Fibroblast of skin of left biceps (primary cell): ENCODE data around the gene INHBC.
"Not testable (repeated sequence)": the region's sequence is repeated elsewhere in the genome, so short reads cannot be mapped to it uniquely, and the experiment has no call there.

Experiments used
- DNase-seq, 2 experiments: peaks; one replicate each; pipeline ENCODE4 v3.0.0-alpha.2; 2013; ENCODE audit warnings: low read depth in 2 of 2

The INHBC gene

DNA sequence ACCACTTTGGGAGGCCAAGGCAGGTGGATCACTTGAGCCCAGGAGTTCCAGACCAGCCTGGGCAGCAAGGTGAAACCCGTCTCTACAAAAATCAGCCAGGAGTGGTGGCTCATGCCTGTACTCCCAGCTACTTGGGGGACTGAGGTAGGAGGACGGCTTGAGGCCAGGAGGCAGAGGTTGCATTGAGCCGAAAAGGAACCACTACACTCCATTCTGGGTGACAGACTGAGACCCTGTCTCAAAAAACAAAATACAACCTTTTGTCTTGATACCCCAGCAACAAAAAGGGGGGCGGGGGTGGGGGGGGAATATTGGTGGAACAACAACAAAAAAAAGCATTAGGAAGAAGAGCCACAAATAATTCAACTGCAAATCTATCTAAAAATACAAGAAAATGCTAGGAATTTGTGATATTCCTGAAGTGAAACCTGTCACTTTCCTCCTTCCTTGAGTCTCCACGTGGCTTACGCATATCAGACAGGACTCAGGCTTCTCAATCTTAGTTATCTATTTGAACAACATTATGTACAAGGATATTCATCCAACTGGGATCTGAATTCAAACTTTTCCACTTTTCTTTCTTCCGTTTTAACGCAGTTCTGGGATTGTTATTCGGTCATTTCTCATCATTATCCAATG, 5.0 kb upstream of the INHBC start:
- no peak for DNase-seq

DNA sequence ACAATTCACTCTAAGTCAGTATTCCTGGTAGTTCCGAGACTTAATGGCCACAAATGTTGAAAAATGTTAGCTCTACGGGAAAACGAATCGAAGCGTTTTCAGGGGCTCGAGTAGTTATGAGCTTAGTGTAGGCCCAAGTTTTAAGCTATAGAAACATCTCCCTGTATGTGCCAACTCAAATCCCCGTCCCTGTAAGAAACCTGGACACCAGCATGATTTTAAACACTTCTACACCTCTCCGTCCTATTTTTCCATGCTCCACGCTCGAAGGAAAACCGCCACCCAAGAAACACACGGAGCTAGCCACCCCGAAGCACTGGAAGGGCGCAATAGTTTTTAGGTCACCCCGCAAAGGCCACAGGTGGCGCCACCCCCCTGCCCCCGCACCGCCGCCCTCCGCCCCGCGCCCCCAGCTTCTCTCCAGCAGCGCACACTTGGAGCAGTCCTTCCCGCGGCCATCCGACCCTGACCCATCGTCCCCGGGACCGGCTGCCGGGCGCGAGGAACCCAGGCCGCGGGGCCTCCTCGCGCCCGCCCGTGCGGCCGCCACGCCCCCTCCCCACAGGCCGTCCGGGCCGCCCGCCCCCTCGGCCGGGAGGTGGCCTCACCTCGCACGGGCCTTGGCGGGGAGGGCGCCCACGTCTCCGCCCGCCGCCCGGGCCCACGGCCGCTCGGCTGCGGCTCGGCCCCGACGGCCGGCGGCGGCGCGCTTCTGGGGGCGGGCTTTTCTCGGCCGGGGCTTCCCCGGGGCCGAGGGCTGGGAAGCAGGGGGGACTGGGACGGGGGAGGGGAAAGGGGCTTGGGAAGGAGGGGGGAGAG, 4.3 kb upstream of the INHBC start:
- no peak for DNase-seq

DNA sequence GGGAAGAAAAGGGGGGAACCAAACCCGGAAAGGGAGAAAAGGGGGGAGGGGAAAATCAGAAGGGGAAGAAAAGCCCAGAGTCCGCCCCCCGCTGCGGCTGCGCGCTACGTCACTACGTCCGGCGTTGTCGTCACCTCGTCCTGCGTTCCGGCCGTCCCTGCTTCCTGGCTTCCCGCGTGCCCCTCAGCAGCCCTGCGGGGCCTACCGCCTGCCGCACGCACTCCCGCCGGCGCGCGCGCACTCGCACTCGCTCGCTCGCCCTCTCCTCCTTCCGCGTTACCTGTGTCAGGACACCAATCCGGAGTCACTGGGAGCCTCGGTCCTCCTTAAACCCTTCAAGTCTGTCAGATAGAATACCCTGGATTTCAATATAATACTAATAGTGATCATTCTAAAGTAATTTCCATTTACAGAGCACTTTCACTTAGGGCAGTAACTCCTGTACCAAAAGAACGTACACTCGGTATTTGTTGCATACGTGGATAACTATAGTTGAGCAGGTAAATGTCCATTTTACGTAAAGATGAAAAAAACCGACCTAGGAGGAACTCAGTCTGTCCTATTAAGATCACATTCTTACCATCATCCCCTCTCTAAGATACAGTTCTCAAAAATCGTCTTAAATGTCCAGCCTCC, 3.5 kb upstream of the INHBC start, which contains the start of gene R3HDM2:
Gene R3HDM2 (minus strand): TSS at position 113 of the 636 bp plus-strand sequence. CDS start 120,615 bp downstream, outside the sequence.
- DNase-seq: peak; percentile 83

DNA sequence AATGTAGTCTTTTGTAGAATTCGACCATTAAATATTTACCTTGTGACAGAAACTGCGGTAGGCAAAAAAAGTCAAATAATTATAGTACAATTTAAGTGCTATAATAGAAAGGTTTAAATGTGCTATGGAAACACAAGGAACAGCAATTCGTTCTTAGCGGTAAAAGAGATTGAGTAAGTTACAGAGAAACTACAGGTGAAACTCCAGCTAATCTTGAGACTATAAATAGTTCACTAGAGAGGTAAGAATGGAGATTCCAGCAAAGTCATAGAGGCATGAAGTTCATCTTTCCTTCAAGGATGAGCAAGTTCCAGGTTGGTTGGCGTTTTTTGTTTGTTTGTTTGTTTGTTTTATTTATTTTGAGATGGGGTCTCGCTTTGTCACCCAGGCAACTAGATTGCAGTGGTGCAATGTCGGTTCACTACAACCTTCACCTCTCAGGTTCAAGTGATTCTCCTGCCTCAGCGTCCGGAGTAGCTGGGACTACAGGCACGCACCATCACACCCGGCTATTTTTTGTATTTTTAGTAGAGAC, 2.9 kb upstream of the INHBC start:
- DNase-seq: no peak

DNA sequence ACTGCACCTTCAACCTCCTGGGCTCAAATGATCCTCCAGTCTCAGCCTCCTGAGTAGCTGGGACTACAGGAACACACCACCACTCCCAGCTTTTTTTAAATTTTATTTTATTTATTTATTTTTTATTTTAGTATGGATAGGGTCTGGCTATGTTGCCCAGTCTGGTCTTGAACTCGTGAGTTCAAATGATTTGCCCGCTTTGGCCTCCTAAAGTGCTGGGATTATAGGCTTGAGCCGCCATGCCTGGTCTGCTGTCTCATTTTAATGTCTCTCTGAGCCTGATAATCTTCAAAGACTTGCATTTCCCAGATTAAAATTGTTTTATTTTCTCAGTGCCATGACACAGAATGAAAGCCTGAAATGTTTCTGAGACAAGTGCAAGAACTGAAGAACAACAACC, 1.2 kb upstream of the INHBC start:
- DNase-seq: no peak

DNA sequence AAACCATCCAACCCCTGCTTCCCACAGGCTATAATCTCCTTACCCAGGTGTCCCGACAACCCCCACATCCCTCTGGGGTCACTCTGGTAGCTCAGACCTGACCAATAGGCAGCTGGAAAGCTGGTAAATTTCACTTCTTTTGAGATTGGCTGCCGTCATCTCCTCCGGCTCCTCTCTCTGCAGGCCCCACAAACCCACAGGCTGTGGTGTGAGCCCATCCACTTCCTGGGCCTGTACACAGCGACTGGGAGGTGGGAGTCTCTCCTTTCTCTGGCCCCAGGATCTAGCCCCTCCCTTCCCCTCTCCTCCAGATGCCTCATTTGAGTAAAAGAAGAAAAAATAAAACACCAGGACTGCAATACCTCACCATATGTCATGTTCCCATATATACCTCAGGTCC, 709 bp downstream of the INHBC start:
- DNase-seq: no peak

DNA sequence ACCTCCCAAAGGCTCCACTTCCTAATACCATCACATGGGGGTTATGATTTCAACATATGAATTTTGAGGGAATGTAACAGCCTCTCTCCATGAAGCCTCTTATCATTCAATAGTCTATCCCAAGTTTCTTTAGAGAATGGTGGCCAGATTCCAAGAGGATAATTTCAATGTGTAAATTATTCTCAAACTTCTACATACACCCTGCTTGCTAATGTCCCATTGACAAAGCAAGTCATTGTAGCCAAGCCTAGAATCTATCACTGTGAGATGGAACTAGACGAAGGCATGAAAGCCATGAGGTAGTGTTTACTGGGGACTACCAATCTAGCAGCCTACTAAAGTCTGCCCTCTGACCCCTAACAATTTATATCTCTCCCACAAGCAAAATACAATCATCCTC, 3.8 kb downstream of the INHBC start:
- no peak for DNase-seq

DNA sequence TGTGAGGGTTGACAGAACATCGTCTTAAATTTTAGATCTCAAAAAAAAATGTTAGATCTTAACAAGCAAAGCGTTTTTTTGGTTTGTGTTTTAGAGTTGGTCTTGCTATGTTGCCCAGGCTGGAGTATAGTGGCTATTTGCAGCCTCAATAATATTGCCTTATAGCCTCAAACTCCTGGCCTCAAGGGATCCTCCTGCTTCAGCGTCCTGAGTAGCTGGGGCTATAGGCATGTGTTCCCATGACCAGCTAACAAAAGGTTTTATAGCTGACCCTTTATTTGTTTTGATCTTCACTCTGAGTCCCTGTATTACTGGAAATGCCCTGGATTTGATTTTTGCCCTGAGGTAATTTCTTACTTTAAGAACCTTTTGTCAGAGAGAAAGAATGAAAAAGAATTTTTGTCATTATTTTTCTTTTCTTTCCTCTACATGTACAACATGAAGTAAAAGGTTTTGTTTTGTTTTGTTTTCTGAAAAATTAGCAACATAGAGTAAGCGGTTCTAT, 5.2 kb downstream of the INHBC start:
- no peak for DNase-seq

DNA sequence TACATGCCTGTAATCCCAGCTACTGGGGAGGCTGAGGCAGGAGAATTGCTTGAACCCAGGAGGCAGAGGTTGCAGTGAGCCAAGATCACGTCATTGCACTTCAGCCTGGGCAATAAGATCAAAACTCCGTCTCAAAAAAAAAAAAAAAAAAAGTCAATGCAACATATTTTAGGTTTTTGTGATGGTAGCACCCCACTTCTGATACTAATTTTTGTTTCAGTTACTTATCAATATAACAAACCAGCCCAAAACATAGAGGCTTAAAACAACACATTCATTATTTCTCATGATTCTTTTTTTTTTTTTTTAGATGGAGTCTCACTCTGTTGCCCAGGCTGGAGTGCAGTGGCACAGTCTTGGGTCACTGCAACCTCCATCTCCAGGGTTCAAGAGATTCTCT, 6.8 kb downstream of the INHBC start:
- not testable (repeated sequence) for DNase-seq

DNA sequence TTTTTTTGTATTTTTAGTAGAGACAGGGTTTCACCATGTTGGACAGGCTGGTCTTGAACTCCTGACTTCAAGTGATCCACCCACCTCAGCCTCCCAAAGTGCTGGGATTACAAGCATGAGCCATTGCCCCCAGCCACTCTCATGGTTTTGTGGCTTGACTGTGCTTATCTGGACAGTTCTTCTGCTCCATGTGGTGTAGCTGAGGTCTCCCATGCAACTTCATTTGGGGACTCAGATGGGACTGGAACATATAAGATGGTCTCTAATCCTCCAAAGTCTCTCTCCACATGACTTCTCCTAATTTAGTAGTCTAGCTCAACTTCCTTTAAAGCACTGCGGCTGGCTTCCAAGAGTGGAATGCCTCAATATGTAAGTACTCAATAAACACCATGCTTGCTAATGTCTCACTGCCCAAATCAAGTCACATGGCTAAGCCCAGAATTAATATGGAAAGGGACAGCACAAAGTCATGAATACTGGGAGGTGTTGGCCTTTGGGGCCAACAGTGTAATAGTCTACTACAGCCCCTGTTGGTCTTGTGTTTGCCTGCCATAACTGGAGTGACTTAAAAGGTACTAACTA, 7.4 kb downstream of the INHBC start:
- DNase-seq: no peak

DNA sequence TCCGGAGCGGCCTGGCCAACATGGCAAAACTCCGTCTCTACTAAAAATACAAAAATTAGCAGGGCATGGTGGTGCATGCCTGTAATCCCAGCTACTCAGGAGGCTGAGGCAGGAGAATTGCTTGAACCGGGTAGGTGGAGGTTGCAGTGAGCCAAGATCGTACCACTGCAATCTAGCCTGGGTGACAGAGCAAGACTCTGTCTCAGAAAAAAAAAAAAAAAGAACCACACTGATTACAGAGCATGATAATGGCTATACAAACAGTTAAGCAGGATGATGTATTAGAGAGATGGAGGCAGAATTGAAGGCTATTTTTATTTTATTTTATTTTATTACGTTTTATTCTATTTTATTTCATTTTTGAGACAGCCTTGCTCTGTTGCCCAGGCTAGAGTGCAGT, 9.8 kb downstream of the INHBC start:
- not testable (repeated sequence) for DNase-seq

DNA sequence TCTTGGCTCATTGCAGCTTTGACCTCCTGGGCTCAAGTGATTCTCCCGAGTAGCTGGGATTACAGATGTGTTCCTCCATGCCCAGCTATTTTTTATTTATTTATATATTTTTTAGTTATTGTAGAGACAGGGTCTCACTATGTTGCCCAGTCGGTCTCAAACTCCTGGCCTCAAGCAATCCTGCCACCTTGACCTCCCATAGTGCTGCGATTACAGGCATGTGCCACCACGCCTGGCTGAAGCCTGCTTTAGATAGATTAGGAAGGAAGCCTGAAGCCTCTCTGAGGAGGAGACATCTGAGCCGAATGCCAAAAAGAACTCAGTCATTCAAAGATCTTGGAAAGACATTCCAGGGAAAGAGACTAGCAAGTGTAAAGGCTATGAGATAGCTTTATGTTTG, 10.2 kb downstream of the INHBC start:
- DNase-seq: no peak

DNA sequence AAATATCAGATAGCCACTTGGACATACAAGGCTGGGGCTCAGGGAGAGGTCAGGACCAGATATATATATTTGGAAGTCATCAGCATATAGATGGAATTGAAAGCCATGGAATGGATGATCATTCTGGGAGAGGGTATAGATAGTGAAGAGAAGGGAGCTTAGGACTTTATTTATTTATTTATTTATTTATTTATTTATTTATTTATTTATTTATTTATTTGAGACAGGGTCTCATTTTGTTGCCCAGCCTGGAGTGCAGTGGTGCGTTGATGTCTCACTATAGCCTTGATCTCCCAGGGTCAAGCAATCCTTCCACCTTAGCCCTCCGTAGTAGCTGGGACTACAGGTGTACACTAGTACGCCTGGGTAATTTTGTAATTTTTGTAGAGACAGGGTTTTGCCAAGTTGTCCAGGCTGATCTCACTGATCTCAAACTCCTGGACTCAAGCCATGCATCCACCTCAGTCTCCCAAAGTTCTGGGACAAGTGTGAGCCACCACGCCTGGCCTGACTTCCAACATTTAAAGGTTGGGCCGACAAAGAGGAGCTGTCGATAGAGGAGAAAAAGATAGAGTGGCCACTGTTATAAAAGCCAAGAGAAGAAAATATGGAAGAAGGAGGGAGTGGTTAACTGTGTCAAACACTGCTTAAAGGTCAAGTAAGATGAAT, 11.8 kb downstream of the INHBC start:
- DNase-seq: no peak

DNA sequence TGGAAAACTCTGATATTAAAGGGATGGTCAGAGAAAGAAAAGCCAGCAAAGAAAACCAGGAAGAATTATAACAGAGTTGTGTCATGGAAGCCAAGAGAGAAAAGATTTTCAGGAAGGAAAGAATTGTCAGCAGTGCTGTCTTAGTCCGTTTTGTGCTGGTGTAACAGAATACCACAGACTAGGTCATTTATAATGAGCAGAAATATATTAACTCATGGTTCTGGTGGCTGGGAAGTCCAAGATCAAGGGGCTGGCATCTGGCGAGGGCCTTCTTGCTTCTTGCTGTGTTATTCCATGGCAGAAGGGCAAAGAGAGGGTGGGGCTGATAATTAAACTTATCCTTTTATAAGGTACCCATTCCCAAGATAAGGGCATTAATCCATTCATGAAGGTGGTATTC, 14.1 kb downstream of the INHBC start:
- no peak for DNase-seq

DNA sequence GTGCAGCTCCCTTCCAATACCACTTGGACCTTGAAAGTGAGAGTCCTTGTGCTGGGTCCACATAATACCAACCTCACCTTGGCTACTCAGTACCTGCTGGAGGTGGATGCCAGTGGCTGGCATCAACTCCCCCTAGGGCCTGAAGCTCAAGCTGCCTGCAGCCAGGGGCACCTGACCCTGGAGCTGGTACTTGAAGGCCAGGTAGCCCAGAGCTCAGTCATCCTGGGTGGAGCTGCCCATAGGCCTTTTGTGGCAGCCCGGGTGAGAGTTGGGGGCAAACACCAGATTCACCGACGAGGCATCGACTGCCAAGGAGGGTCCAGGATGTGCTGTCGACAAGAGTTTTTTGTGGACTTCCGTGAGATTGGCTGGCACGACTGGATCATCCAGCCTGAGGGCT, 14.8 kb downstream of the INHBC start:
- DNase-seq: no peak

DNA sequence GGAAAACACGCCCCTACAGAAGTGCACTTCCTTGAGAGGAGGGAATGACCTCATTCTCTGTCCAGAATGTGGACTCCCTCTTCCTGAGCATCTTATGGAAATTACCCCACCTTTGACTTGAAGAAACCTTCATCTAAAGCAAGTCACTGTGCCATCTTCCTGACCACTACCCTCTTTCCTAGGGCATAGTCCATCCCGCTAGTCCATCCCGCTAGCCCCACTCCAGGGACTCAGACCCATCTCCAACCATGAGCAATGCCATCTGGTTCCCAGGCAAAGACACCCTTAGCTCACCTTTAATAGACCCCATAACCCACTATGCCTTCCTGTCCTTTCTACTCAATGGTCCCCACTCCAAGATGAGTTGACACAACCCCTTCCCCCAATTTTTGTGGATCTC, 15.5 kb downstream of the INHBC start:
- no peak for DNase-seq

DNA sequence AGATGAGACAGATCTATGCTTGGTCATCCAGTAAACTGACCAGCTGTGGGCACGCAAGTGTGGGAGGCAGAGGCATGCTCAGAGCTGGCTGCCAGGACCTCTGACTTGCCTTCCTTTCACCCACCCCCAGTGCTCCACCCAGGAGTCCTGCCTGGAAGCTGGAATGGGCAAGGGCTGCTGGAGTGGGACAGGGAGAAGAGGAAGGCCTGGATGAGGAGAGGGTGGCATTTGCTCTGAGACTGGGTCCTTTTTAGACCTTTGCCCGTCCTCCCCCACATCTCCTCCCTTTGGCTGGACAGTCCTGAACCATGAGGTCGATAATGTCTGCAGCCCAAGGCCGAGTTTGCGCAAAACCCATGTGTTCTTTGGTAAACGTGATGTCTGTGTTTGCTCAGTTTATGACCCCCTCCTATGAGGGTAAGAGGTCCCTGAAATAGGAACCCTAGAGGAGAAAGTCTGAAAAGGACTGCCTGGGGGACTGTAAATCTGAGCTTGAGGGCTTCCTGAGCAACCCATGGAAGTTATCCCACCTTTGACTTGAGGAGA, 16.7 kb downstream of the INHBC start:
- DNase-seq: no peak

DNA sequence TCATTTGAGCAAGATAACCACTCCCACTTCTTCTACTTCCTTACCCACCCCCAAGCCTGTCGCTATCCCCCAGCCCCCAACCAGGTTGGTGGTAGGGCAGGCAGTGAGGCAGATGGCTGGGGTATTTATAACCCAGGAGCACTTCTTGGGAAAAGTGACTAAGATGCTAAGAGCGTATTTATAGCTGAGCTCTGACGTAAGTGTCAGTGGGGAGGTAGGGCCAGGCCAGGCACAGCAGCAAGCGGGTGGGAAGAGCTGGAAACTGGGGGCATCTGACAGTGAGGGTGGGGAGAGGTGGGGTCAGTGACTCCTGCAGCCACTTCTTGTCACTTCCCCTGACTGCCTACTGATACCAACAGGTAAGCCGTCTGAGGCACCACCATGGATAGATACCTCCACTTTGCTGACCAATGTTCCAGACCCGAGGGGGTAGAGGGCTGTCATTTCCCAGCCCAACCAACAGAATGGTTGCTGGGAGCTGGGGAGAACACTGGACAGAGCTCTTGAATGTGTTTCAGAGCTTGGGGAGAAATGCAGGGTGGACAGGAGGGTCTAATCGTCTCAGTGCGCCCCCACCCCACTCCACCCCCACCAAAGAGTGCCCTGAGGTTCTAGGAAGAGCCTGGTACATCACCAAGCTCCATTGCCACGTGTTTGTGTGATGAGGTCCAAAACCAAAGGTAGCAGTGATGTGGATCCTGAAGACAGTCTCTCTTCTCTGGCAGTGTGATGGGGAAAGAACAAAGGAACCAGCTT, 17.8 kb downstream of the INHBC start:
- peak; percentile 77 for DNase-seq

DNA sequence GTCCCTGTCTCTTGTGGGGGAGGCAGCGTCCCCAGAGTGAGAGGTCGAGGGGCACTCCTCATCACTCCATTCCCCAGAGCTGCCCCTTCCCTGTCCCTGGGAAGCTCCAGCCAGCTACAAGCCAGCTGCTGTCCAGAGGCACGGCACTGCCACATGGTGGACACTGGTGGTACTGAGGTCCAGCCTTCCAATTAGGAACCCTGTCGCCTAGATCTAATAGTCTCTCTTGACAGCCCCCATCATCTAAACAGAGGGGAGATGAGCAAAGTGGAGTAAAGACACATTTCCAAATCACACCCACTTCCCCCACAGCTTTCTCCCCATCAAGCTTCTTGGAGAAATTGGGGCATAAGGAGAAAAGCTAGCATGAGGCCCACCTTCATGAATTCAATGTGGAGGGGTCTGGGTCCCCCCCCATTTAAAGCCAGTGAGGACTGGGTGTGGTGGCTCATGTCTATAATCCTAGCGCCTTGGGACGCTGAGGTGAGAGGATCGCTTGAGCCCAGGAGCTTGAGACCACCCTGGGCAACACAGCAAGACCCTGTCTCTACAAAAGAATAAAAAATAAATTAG, 18.4 kb downstream of the INHBC start:
- peak; percentile 33 to 53 for DNase-seq

DNA sequence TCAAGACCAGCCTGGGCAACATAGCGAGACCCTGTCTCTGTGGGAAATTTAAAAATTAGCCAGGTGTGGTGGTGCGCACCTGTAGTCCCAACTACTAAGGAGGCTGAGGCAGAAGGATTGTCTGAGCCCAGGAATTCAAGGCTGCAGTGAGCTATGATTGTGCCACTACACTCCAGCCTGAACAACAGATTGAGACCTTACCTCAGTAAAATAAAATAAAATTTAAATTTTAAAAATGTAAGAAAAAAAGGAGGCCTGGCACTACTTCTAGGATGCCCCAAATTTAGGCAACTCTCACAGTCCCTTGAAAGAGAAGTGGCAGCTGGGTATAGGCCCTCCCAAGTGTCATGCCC, 19.6 kb downstream of the INHBC start:
- no peak for DNase-seq
